Esophagus squamous epithelium (tissue), 5 donors: ENCODE results near the gene RABEP1. TPM values are rescaled to one million over a fixed set of nuclear protein-coding genes. Genes with fewer than 3 reads are reported as not detected.

Source experiments
- DNase-seq: peaks from one replicate; lab custom pipeline; 2025; lab: John Stamatoyannopoulos, UW
- H3K27ac ChIP-seq, 4 donors: fragments of 200-600 bp; sonication (generic); one replicate each; pipeline ENCODE4 v1.5.1; 2016 to 2019; ENCODE audit warnings: mild to moderate bottlenecking in 1 of 4
- H3K27me3 ChIP-seq, 4 donors: fragments of 200-600 bp; sonication (generic); 1 replicate in 3 of 4; 2 replicates in 1 of 4; pipeline versions ENCODE4 v1.5.1 to v1.6.0; 2017 to 2021; ENCODE audit warnings: antibody characterized with exemption in 1 of 4
- H3K36me3 ChIP-seq, 3 donors: fragments of 200-600 bp; sonication (generic); one replicate each; pipeline ENCODE4 v1.5.1; 2016 to 2019
- H3K4me1 ChIP-seq, 3 donors: fragments of 200-600 bp; sonication (generic); one replicate each; pipeline ENCODE4 v1.5.1; 2017 to 2019
- H3K4me3 ChIP-seq, 4 donors: fragments of 200-600 bp; sonication (generic); 1 replicate in 3 of 4; 2 replicates in 1 of 4; pipeline ENCODE4 v1.5.1; 2016 to 2019; ENCODE audit warnings: mild to moderate bottlenecking in 2 of 4, moderate library complexity in 1 of 4
- H3K9me3 ChIP-seq, 3 donors: fragments of 200-600 bp; sonication (generic); one replicate each; pipeline ENCODE4 v1.5.1; 2016 to 2019
- POLR2A ChIP-seq, 4 donors: fragments of 450-650 bp; IDR thresholded peaks; one replicate each; pipeline ENCODE4 v1.6.1; 2017; ENCODE audit warnings: antibody characterized with exemption in 4 of 4, mild to moderate bottlenecking in 4 of 4, moderate library complexity in 3 of 4
- WGBS, 2 donors: methylation state at CpG; one replicate each; pipeline ENCODE4 v1.1.5; 2018; 5-methylcytosine and 5-hydroxymethylcytosine counted together
- intact Hi-C: fragments of 100-400 bp; cut with DNase I; formaldehyde crosslinking; loops from one replicate; pipeline ENCODE4 v1.15.0; 2022
- total RNA-seq, 4 donors: library from RNA; depleted of rRNA; stranded (reverse); fragments of >200 nt; gene quantifications; one replicate each; pipeline ENCODE4 v1.1.0, GENCODE V29; 2016
- TF ChIP-seq, protein P1 (sequence below), 6 experiments: fragments of 450-650 bp in 4 of 6; fragments of 200-600 bp in 2 of 6; sonication (generic) in 2 of 6; IDR thresholded peaks; one replicate each; pipeline ENCODE4 v1.5.1; 2016 to 2019; ENCODE audit warnings: antibody characterized with exemption in 6 of 6, mild to moderate bottlenecking in 4 of 6, moderate library complexity in 4 of 6
- donor health status: DM: yes; HTN: yes; CAD: no.

Gene RABEP1
- total RNA-seq, 4 donors from 2014 or later: 9.9 to 33.2 (median 23.3) TPM

- peaks cover 11 to 100% (median 28%) of the 10 kb centered on the region in 3 donors for H3K36me3 ChIP-seq
- WGBS, 2 donors: 91 to 94% methylated on average over 7 of the region's 7 CpGs
- TF ChIP-seq POLR2A (IDR thresholded peaks at IDR 0.05): no peak
- TF ChIP-seq, protein P1, sequence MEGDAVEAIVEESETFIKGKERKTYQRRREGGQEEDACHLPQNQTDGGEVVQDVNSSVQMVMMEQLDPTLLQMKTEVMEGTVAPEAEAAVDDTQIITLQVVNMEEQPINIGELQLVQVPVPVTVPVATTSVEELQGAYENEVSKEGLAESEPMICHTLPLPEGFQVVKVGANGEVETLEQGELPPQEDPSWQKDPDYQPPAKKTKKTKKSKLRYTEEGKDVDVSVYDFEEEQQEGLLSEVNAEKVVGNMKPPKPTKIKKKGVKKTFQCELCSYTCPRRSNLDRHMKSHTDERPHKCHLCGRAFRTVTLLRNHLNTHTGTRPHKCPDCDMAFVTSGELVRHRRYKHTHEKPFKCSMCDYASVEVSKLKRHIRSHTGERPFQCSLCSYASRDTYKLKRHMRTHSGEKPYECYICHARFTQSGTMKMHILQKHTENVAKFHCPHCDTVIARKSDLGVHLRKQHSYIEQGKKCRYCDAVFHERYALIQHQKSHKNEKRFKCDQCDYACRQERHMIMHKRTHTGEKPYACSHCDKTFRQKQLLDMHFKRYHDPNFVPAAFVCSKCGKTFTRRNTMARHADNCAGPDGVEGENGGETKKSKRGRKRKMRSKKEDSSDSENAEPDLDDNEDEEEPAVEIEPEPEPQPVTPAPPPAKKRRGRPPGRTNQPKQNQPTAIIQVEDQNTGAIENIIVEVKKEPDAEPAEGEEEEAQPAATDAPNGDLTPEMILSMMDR (IDR thresholded peaks at IDR 0.05): no peak
Observed at GRCh38 chr17:5410594-5411272, 128.6 kb downstream of the RABEP1 start.

DNA sequence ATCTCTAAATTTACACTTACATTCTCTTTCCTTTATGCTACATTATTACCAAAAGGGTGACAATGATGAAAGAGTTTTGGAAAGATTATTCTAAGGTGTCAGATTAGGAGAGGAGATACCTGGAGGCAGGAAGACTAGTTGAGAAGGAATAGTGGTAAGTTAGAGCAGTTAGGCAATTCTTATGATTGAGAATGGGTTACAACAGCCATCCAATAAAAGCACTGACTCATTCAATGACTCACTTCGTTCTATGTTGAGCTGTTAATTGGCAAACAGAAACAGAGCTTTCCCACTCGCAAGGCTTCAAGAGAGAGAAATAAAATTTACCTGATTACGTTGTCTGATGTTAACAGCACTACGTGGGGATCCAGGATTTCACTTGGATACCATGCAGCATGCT, 131.6 kb downstream of the RABEP1 start:
- no peaks in the 10 kb centered on the region for H3K27me3 ChIP-seq
- peaks cover 6 to 89% (median 8%) of the 10 kb centered on the region in 3 donors for H3K36me3 ChIP-seq
- DNase-seq: no peak
- 24 to 31% methylated on average over 4 of the region's 4 CpGs for WGBS, 2 donors
- no peaks in the 10 kb centered on the region for H3K9me3 ChIP-seq
- H3K4me1 ChIP-seq: peaks cover 17 to 43% (median 25%) of the 10 kb centered on the region in 3 donors
- H3K4me3 ChIP-seq: no peak overlapping the region
- no peak for TF ChIP-seq POLR2A (IDR thresholded peaks at IDR 0.05)
- TF ChIP-seq, protein P1 (IDR thresholded peaks at IDR 0.05): no peak
- intact Hi-C loops: no loop called here
- peak overlapping the region in 3 of 4 donors; percentile 52 to 58 (median 53) for H3K27ac ChIP-seq

More at GRCh38 chr17:5410594-5411272, 128.6 kb downstream of the RABEP1 start:
- no peak for DNase-seq
- Histone ChIP-seq H3K4me1 (peaks cover 3 to 16% (median 5%) of the 10 kb centered on the region in 3 donors), H3K9me3 (no peaks in the 10 kb centered on the region), H3K4me3 (no peak overlapping the region), H3K27me3 (no peaks in the 10 kb centered on the region), H3K27ac (no peak overlapping the region)
- intact Hi-C loops: no loop called here

GRCh38 chr17:5416901-5417300, 134.8 kb downstream of the RABEP1 start:
- no peak for DNase-seq
- 58 to 68% methylated on average over 2 of the region's 2 CpGs for whole genome bisulfite sequencing, 2 donors
- Histone ChIP-seq H3K27ac (peak overlapping the region in 3 of 4 donors; percentile 85 to 97 (median 94)), H3K27me3 (no peaks in the 10 kb centered on the region), H3K4me1 (peaks cover 28 to 60% (median 33%) of the 10 kb centered on the region in 3 donors), H3K4me3 (no peak overlapping the region), H3K9me3 (no peaks in the 10 kb centered on the region), H3K36me3 (peaks cover 0 to 66% (median 6%) of the 10 kb centered on the region in 3 donors)
- TF ChIP-seq POLR2A (IDR thresholded peaks at IDR 0.05): no peak
- TF ChIP-seq, protein P1 (IDR thresholded peaks at IDR 0.05): no peak
- intact Hi-C loops: no loop called here

- Histone ChIP-seq H3K4me3 (peak overlapping the region; percentile 56 to 88 (median 77)), H3K9me3 (no peaks in the 10 kb centered on the region), H3K27ac (peak overlapping the region; percentile 85 to 97 (median 90)), H3K4me1 (peaks cover 25 to 68% (median 37%) of the 10 kb centered on the region in 3 donors), H3K36me3 (peaks cover 0 to 65% (median 4%) of the 10 kb centered on the region in 3 donors), H3K27me3 (no peaks in the 10 kb centered on the region)
- TF ChIP-seq, protein P1 (IDR thresholded peaks at IDR 0.05): no peak
- TF ChIP-seq POLR2A (IDR thresholded peaks at IDR 0.05): peak in 1 of 4 donors; percentile 29
- DNase-seq: no peak
- WGBS, 2 donors: 0 to 1% methylated on average over 19 to 26 of the region's 26 CpGs
- intact Hi-C loops: no loop called here
Observed at GRCh38 chr17:5418858-5419355, 136.8 kb downstream of the RABEP1 start.

- peak in 3 of 4 donors; percentile 79 to 91 (median 87) for TF ChIP-seq POLR2A (IDR thresholded peaks at IDR 0.05)
- TF ChIP-seq, protein P1 (IDR thresholded peaks at IDR 0.05): no peak
- H3K9me3 ChIP-seq: no peaks in the 10 kb centered on the region
- DNase-seq: peak; percentile 73
- H3K27ac ChIP-seq: peak within 1 kb of the TSS; percentile 85 to 97 (median 90)
- intact Hi-C loops: no loop called here
- peak within 1 kb of the TSS; percentile 56 to 88 (median 77) for H3K4me3 ChIP-seq
- no peaks in the 10 kb centered on the region for H3K27me3 ChIP-seq
- peaks cover 0 to 65% (median 3%) of the 10 kb centered on the region in 3 donors for H3K36me3 ChIP-seq
- WGBS, 2 donors: 0 to 4% methylated on average over 3 to 5 of the region's 49 CpGs
- peaks cover 25 to 62% (median 33%) of the 10 kb centered on the region in 3 donors for H3K4me1 ChIP-seq
Observed at GRCh38 chr17:5419356-5419958, 137.4 kb downstream of the RABEP1 start, which contains the start of gene NUP88. Gene NUP88, minus strand, starts transcription at chr17:5419662. Its CDS starts 12 bp downstream, at chr17:5419650.
